Glomerular visceral epithelial cell (primary cell): ENCODE results near the gene FDXR.

Source experiments
- DNase-seq: peaks from one replicate; pipeline ENCODE4 v3.0.0-alpha.2; 2016; ENCODE audit errors: extremely low spot score

The FDXR gene

DNA sequence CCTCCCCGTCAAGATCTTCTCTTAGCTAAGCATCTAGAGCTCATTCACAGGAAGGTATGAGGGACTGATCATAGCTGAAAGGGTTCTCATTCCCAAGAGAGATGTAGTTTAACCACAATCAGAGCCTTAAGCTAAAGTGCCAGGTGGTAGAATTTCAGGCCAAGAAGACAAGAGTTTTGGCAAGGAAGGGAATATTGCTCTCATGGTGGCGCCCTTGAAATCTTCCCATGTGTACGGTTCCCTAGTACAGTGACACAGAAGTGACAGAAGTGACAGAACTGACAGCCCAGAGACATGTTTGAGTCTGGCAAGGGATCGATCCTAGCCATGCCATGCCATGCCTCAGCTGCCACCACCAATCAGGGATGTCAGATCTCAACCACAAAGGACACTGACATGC lies 15.6 kb downstream of the FDXR start:
- no peak for DNase-seq

DNA sequence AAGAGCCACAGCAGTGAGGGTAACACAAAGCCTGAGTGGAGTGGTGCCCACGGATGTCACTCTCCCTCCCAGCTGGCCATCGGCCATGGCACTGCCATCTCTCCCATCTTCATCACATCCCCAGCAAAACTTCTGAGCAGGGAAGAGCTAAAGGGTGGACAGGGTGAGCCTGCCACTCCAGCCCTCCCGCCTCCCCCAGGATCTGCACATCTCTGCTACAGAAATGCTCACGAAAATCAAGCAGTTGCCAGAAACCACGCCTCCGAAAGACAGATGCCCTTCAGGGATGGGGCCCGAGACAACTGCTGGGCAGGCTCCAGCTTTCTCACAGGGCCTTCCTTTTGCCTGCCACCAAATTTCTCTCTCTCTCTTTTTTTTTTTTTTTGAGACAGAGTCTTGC lies 16.7 kb downstream of the FDXR start:
- DNase-seq = no peak

DNA sequence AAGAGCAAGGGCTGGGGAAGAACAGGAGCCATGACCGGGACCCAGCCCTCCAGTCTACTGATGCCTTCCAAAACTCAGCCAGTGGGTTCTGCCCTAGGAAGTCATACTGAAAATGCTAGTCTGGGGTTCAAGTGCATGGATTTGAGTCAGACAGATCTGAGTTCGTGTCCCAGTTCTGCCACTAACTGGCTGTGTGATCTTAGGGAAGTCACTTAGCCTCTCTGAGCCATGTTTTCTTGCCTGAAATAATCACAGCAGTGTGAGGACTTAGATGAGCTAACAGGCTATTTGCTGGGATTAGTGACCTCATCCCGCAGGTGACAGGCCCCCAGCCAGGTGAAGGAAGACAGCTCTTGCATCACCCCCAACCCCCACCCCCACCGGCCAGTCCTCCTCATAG lies 17.5 kb downstream of the FDXR start:
- no peak for DNase-seq

DNA sequence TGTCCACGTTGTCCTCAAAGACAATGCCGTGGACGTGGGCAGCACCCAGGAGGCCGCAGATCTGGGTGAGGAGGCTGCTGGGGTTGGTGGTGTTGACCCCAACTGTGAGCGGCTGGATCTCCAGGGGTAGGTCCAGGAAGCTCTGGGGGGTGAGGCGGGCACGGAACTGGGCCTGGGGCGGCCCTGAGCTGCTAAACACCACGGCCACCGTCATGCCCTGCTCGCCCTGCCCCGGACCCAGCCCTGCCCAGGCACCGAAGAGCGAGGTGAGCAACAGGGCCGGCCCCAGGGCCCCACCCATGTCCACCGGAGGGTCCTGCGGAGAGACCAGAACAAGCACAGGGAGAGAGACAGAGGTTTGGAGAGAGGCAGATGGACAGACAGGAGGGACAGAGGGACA lies 18.0 kb downstream of the FDXR start:
- no peak for DNase-seq

DNA sequence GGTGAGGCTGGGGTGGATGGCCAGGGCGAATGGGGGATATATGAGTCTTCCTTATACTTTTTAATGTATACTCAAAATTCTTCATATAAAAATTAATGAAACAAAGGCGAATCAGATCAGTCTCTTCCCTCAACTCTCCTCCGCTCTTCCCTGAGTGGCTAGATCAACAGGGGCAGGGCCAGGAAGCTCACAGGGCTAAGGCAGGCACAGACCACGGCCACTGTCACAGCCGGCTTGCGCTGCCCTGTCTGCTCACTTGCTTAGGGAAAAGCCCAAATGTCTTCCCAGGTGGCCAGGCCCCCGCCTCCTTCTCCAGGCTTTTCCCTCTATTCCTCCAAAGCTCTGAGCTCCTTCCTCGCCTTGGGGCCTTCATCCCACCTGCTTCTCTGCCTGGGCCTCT lies 19.1 kb downstream of the FDXR start:
- DNase-seq = no peak

DNA sequence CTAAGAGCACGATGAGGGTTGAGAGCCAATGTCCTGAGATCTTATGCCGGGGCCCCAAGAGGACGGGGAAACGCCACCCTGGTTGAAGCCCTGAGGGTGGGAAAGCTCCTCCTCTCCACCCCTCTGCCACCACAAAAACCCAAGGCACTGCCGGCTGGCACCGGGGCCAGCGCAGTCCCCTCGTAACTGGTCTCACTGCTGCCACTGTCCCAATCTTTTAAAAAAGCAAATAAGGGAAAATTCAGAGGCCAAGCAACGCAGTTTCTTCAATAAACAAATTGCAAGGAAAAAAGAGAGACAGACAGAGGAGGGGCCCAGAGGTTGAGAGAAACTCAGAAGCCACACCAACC lies 19.8 kb downstream of the FDXR start:
- no peak for DNase-seq

DNA sequence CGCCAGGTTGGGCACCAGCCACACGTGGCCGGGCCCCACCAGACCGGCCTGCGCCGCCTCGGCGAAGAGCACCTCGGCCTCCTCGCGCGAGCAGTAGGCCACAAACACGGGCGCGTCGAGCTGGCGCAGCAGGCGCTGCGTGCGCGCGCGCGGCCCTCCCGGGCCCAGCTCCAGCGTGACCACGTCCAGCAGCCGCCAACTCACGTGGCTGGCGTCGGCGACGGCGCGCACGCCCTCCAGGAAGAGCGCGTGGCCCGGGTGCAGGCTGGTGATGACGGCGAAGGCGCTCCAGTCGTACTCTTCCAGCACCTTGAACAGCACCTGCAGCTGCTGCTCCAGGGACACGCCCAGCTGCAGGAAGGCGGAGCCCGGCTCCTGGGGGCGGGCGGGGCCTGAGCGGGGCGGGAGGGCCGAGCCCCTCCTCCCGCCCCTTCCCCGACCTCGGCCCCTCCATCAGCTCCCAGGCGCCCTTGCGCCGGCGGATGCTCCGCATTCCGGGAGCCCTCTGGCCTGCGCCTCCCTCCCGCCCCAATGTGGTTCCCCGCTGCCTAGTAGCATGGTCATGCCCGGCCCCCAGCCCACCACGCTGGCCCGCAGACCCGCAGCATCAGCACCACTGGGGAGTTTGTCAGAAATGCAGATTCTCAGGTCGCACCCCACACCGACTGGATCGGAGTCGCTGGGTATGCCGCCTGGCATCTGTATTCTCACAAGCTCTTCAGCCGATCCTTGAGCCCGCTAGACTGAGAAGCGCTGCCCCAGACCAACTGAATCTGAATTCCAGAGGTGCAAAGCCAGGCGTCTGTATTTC lies 20.4 kb downstream of the FDXR start:
- DNase-seq = no peak

DNA sequence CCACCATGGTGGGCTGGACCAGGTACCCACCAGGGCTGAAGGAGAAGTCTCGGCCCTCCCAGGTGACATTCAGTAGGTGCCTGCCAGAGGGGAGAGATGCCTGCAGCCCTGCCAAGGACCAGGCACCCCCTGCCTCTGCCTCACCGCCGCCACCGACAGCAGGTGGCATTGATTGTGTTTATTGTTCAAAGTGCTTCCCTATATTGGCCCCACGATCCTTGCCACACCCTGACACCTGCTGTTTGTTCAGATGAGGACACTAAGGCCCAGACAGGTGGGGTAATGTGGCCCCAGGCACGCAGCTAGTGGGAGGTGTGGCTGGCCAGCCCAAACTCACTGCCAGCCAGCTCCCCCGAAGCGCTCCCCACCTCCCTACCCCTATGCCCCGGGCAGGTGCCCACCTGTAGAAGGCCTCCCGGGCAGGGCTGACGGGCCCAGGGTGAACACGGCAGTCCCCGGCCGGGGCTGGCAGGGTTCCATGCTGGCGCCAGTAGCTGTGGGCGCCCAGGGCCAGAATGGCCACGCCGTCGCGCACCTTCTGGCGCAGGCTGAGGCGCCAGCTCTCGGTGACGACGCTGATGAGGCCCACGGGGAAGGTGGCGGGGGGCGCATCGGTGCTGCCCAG lies 21.1 kb downstream of the FDXR start:
- DNase-seq = no peak

DNA sequence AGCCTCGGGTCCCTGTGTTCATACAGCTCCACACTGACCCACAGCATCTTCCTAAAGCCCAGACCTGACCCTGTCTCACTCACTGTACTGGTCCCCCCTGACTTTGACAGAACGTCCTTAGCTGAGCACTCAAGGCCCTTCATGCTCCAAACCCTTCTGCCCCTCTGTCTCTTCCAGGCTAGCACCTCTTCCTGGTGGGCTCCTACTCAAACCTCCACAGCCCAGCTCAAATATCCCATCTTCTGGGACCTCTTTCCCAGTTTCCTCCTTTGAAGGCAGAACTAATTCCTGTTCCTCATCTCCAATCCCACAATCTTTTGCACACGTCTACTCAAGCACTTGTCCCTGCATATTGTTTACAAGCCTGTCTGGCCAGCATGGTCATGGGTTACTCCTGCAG lies 21.9 kb downstream of the FDXR start:
- DNase-seq = no peak

DNA sequence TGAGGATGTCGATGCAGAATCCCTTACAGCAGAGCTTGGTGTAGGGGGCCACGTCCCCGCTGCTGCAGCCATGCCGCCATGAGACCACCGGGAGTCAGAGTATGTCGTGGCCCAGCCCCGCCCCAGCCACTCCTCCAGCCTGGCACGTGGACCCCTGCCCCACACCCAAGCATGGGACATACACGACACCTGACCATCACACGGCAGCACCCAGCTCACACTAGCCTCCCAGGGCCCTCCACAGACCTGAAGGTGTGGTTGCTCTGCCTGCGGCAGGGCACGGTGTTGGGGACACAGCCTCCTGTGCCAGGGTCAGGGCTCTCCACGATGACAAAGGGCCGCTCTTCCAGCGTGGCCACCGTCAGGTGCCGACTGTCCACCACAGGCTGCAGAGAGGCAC lies 22.5 kb downstream of the FDXR start:
- no peak for DNase-seq

DNA sequence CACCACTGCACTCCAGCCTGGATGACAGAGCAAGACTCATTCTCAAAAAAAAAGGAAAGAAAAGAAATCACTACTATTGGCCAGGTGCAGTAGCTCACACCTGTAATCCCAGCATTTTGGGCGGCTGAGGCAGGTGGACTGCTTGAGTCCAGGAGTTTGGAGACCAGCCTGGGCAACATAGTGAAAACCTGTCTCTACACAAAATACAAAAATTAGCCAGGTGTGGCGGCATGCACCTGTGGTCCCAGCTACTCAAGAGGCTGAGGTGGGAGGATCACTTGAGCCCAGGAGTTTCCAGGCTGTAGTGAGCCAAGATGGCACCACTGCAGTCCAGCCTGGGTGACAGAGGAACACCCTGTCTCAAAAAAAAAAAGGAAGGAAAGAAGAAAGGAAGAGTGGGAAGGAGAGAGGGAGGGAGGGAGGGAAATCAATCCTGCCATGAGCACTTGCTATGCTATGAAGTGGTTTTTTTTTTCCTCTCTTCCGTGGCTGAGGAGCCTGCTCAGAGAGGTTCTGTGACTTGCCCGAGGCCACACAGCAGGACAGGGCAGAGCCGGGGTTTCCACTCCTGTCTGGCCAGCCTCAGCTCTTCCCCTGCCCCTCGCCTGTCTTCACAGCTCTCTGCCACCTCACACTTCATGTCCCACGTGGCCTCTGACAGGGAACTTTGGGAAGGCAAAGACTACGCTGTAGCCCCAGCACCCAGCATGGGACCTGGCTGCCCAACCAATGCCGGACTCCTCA lies 24.0 kb downstream of the FDXR start:
- DNase-seq = no peak

DNA sequence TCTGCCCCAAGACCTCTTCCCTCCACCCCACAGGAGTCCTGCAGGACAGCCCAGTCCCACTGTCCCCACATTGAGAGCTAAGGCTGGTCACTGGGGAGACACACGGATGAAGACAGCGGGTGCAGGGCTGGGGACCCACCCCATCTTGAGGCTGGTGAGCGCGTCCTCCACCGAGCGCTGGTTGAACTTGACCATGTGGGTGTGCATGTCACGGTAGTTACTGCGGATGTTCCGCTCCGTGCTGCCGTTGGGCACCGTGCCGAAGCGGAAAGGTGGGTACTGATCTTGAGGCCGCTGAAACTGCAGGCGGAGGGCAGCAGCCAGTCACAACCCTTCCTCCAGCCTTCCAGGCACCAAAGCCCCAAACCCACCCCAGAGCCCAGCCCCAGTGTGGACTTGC lies 26.2 kb downstream of the FDXR start:
- no peak for DNase-seq

DNA sequence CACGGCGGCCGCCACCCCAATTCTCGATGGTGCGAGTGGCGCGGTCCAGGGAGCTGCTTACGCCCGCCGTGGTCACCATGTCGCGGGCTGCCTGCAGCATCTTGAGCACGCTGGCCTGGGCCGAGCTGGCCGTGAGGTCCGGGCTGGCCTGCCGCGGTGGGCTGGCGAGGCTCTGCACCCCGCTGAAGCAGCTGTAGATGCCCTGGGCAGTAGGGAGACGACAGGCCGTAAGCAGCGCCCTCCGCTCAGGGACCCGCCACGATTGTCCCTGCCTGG lies 29.5 kb downstream of the FDXR start:
- no peak for DNase-seq

DNA sequence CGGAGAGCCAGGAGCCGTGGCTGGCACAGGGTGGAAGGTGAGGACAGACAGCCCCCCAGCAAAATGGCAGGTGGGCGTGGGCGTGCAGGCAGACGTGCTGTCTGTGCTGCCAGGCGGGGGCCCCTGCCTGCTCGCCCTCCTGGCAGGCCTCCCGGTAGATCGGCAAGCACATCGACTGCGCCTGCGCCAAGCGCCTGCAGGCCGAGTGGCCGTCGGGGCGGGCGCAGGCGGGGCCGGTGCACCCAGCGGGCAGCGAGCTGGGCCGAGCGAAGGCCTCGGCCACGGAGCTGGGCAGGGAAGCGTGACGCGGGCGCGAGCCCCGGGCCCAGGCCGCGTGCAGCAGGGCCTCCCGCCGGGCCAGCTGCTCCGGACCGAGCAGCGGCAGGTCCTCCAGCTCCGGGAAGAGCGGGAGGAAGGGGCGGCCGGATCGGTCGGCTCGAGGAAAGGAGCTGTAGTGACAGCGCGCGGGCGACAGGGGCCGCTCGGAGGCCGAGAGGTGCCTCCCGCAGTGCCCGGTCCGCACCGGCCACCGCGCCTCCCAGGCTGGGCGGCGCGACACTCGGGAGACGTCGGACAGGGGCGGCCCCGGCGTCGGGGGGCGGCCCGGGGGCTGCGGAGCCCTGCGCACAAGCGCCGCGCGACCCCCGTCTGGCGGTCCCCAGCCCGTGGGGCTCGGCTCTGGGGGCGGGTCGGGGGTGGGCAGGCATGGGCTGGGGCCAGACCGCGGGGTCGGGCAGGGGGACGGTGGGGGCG lies 30.0 kb downstream of the FDXR start:
- DNase-seq = peak; percentile 73

DNA sequence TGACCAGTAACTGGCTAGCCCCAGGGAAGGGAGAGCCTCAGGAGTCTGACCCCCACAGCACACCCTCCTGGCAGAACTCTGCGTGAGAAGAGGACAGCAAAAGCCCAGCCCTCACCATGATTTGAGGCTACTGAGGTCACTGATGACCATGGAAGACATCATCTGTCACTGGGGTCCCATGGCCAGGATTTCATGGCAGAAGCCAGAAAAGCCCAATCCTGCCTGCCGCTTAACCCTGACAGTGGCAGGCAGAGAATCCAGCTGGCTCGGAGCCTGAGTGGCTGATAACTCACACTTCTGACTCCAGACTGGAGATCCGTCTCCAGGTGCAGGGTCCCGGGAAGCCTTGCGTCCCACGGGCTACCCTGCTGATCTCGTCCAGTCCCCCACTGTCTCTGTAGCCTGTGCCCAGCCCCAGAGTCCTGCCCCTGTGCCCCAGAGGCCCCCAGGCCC lies 30.6 kb downstream of the FDXR start:
- DNase-seq = no peak

DNA sequence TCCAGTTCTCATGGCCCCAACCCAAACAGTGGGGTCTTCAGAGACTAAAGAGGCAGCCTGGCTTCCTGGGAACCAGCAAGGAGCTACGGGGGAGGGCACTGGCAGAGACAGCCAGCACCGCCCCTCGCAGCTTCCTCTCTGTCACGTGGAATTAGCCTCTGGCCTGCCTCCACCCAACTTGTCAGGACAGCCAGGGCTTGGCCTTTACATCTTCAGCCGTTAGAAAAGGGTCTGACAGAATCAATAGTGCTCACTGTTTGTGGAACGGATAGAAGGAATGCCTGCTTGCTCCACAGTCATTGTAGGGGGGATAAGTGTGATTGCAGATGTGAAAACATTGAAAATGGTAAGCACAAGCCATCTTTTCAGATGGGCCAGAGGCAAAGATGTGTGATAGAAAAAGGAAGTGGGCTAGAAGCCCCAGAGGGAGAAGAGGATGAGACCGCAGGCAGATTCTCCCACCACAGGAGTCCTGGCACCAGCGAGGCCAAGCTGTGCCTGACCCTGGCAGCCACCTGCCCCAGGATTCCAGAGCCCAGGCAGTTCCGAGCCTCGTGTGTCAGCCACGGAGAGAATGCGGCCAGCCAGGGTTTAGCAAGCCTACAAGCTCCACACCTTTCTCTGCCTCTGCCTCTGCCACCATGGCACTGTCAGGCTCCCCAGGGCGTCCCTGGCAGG lies 31.7 kb downstream of the FDXR start:
- DNase-seq = no peak

DNA sequence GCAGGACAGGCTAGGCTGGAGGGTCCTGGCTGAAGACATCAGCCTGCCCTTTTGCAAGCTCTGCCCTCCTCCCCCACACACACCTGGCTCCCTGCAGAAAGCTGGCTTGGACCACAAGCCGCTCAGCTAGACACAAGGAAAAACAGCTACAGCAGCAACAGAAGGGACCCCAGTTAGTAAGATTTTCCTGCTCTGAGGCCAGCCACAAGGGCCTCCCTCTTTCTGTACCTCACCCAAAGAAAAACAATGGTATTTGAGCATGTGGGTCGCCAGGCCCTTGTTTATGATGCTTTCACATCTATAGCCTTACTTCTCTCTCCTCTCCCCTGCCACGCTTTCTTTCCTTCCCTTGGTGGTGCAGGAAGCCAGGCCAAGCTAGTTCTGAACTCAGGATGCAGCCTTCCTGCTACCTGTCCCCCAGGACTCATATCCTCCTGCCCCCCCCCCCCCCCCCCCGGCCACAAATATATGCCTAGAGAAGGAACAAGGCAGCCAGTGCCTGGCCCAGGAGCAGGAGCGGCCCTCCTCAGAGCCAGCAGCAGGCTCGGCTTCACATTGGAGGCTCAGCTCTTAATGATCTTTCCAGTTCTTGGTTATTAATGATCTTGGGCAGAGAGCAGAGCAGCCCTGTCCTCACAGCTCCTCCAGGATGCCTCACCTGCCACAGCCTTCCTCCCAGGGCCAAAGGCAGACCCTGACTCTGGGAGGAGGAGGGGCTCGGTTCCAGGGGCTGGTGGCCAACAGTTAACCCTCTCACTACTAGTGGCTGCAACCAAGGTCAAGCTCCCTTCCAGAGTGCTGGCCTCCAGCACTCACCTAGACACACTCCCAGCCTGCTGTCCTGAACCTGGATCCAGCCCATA lies 32.6 kb downstream of the FDXR start:
- no peak for DNase-seq

DNA sequence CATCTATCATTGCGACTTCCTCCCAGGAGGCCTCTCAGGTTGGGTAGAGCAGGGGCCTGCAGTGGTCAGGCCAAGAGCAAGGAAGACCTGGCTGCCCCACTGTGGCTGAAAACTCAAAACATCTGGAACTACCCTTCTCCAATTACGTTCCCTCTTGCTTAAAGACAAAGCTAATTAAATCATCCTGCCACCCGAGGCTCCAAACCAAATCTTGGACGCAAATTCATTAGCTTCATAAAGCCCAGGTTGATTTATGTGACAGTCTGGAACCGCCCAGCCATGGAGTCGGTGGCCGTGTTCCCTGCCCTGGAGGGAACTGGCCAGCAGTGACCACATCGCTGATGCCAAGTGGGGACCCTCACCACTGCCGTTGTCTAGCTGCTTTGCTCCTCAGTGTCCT lies 34.5 kb downstream of the FDXR start:
- no peak for DNase-seq

DNA sequence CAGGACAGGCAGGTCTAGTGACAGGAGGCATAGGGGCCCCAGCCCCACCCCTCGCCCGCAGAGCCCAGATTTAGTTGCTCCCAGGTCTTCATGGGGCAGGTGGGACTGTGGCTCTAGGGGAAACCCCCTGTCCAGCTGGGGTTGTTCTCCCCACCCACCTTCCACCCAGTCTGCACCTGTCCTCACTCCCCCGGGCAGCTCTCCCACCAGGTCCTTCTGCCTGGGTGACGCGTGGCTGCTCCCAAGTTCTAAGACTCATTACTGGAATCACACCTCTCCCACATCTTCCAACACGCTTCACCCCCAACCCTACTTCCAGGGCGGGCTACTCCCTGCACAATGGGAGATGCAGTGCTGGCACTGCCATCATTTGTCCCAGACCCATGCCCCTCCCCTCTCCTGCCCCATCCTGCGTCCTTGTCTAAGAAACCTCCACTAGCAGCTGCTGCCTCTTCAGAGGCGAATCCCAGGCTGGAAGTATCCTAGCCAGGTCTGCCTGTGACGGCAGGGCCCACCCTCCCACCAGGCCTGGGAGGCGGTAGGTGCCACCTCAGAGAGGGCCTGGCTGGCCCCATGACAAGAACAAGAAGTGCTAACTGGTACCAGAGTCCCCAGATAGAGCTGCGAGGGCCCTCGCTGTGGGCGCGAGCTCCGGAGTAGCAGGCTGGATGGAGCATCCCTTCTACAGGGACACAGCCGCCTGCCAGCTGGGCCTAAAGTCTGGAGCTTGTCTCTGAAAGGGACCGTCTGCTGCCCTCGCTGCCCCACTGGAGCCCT lies 35.9 kb downstream of the FDXR start:
- no peak for DNase-seq

DNA sequence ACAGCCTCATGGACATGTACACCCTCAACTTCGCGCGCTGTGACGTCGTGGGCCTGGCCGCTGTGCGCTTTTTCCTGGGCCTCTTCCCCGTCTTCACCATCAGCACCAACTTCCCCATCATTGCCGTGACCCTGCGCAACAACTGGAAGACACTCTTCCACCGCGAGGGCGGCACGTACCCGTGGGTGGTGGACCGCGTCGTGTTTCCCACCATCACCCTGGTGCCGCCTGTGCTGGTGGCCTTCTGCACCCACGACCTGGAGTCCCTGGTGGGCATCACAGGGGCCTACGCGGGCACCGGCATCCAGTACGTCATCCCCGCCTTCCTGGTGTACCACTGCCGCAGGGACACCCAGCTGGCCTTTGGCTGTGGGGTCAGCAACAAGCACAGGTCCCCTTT lies 36.6 kb downstream of the FDXR start:
- no peak for DNase-seq
